ENCODE measurements around the gene MTG2. TPM values are rescaled to one million over a fixed set of nuclear protein-coding genes. Genes with fewer than 3 reads are reported as not detected.

Gene MTG2
- total and polyA plus RNA-seq, 11 donors: 20.7 to 40.7 (median 27.9) TPM

DNA sequence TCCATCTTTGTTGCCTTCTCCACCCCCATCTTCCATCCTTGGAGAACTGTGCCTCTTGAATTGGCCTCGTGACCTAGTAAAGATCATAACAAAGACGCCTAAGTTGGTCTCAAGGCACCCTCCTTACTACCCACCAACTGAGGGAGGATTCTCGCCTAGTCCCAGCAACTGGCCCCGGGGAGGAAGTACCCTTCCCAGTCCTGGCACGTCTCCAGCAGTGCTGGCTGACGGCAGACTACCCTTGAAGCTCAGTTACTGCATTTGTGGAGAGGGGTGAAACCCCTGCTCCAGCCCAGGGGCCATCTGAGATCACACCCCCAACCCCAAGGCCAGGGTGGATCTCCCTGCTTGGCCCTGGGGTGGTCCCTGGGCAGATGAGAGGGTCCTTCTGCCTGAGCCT, 53.4 kb downstream of the MTG2 start:
- intact Hi-C loops (cut with DNase I): loop anchor here in 5 of 10 donors (5.0 to 10.0 kb wide), 5 partner anchors 51 to 171 kb away; partner anchors contain the start of genes MTG2 (in 3 of the 5), CABLES2 (in 1 of the 5), PSMA7 (in 1 of the 5) and SS18L1 (in 1 of the 5)
- H3K36me3 ChIP-seq: peaks cover 0 to 2% (median 0%) of the 10 kb centered on the region in 9 donors
- peaks cover 6 to 69% (median 28%) of the 10 kb centered on the region in 12 donors for H3K4me1 ChIP-seq
- DNase-seq (peak in 1 of 5 donors; percentile 65), ATAC-seq (no peak)
- TF ChIP-seq, protein P1, sequence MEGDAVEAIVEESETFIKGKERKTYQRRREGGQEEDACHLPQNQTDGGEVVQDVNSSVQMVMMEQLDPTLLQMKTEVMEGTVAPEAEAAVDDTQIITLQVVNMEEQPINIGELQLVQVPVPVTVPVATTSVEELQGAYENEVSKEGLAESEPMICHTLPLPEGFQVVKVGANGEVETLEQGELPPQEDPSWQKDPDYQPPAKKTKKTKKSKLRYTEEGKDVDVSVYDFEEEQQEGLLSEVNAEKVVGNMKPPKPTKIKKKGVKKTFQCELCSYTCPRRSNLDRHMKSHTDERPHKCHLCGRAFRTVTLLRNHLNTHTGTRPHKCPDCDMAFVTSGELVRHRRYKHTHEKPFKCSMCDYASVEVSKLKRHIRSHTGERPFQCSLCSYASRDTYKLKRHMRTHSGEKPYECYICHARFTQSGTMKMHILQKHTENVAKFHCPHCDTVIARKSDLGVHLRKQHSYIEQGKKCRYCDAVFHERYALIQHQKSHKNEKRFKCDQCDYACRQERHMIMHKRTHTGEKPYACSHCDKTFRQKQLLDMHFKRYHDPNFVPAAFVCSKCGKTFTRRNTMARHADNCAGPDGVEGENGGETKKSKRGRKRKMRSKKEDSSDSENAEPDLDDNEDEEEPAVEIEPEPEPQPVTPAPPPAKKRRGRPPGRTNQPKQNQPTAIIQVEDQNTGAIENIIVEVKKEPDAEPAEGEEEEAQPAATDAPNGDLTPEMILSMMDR (IDR thresholded peaks at IDR 0.05): no peak
- no peak for TF ChIP-seq POLR2A (IDR thresholded peaks at IDR 0.05)
- peak overlapping the region in 6 of 12 donors; percentile 10 to 84 (median 60) for H3K27ac ChIP-seq
- peaks cover 0 to 3% (median 0%) of the 10 kb centered on the region in 12 donors for H3K9me3 ChIP-seq
- no peak overlapping the region for H3K4me3 ChIP-seq
- H3K27me3 ChIP-seq: no peaks in the 10 kb centered on the region
- 54 to 75% (median 58%) methylated on average over 4 to 6 of the region's 6 CpGs for WGBS, 4 donors

DNA sequence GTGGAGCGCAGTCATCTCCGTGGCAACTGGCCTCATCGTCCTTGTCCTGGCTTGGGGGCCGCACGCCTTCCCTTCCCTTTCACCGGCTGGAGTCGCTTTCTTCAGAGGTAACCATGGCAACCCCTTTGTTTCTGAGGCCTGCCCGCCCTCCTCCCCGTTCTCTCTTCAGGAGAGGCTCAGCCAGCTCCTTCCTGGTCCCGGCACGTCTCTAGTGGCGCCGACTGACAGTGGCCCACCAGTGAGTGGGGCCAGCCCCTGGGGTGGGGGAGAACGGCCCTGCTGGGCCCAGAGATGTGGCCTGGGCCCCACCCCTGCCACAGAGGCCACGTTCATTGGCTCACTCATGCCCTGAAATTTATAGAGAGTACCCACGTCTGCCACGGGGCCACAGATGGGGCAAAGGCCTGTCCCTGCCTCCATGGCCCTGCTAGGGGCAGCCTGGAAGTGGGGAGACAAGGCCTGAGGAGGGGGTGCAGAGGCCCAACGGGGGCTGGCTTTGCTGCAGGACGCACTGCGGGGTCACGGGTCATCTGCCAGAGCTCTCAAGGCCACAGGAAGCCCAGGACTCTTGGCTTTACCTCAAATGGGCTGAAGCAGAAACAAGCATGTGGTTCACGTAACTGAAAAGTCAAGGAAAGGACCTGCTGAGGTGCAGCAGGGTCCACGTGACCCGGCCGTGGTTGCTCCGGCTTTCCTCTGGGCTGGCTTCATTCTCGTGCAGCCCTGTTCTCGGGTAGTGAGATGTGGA, 54.1 kb downstream of the MTG2 start:
- Histone ChIP-seq H3K27ac (peak overlapping the region in 9 of 12 donors; percentile 6 to 84 (median 61)), H3K4me3 (no peak overlapping the region), H3K27me3 (no peaks in the 10 kb centered on the region), H3K36me3 (peaks cover 0 to 6% (median 0%) of the 10 kb centered on the region in 9 donors), H3K4me1 (peaks cover 6 to 77% (median 35%) of the 10 kb centered on the region in 12 donors), H3K9me3 (peaks cover 0 to 3% (median 0%) of the 10 kb centered on the region in 12 donors)
- TF ChIP-seq, protein P1 (IDR thresholded peaks at IDR 0.05): no peak
- no peak for ATAC-seq
- DNase-seq: peak in 1 of 5 donors; percentile 52
- 51 to 59% (median 53%) methylated on average over 22 to 28 of the region's 28 CpGs for WGBS, 4 donors
- intact Hi-C loops (cut with DNase I): loop anchor here in 5 of 10 donors (5.0 to 10.0 kb wide), 5 partner anchors 50 to 170 kb away; partner anchors contain the start of genes MTG2 (in 3 of the 5), CABLES2 (in 1 of the 5), PSMA7 (in 1 of the 5) and SS18L1 (in 1 of the 5)

DNA sequence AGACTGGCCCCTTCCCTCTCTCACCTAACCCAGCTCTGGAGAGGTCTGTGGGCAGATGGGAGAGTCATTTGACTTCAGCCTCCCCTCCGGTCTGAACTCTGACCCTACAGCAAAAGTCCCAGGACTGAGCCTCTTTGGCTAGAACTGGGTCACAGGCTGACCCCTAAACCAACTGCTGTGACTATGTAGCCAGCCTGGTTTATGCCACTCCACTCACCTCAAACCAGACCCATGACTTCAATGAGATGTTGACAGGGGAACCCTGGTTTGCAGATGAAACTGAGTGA, 54.6 kb downstream of the MTG2 start:
- Histone ChIP-seq H3K27me3 (no peaks in the 10 kb centered on the region), H3K4me1 (peaks cover 6 to 82% (median 39%) of the 10 kb centered on the region in 12 donors), H3K27ac (peak overlapping the region in 9 of 12 donors; percentile 6 to 84 (median 61)), H3K4me3 (peak overlapping the region in 9 of 12 donors; percentile 36 to 96 (median 83)), H3K9me3 (peaks cover 0 to 3% (median 0%) of the 10 kb centered on the region in 12 donors), H3K36me3 (peaks cover 0 to 6% (median 0%) of the 10 kb centered on the region in 9 donors)
- WGBS, 4 donors: 31 to 67% (median 44%) methylated on average over 1 of the region's 1 CpG
- no peak for TF ChIP-seq POLR2A (IDR thresholded peaks at IDR 0.05)
- TF ChIP-seq, protein P1 (IDR thresholded peaks at IDR 0.05): no peak
- intact Hi-C loops (cut with DNase I): loop anchor here in 5 of 10 donors (5.0 to 10.0 kb wide), 5 partner anchors 50 to 170 kb away; partner anchors contain the start of genes MTG2 (in 3 of the 5), CABLES2 (in 1 of the 5), PSMA7 (in 1 of the 5) and SS18L1 (in 1 of the 5)
- no peak for ATAC-seq
- DNase-seq: no peak
